Endothelial cell of umbilical vein (primary cell): Measurements from ENCODE around the gene UQCRC1. TPM values are rescaled to one million over a fixed set of nuclear protein-coding genes. Genes with fewer than 3 reads are reported as not detected.

Experiments
- BruUV-seq: library from RNA; stranded (reverse); fragments of 400-500 nt; replicated peaks from 2 replicates; lab custom pipeline; 2021; lab: Mats Ljungman, UMichigan
- CTCF ChIA-PET: fragments of 300-600, 350-600 bp; sonication (Branson Sonifier 250); formaldehyde crosslinking; loops from one replicate; lab custom pipeline; 2021; ENCODE audit warnings: antibody characterized with exemption, inconsistent platforms; lab: Charles Lee
- POLR2A ChIA-PET: fragments of 300-600, 350-600 bp; sonication (Branson Sonifier 250); formaldehyde crosslinking; loops from one replicate; lab custom pipeline; 2021; ENCODE audit warnings: antibody characterized with exemption, inconsistent platforms; lab: Charles Lee
- DNase-seq: peaks from one replicate; pipeline ENCODE4 v3.0.0-alpha.2; 2011; ENCODE audit warnings: low read depth, low spot score
- FAIRE-seq: peaks from 2 replicates; lab custom pipeline; 2011; peaks lifted over from hg19 to GRCh38; lab: Jason Lieb, UNC
- H2AFZ ChIP-seq: 2 replicates; pipeline ENCODE4 v1.6.0; 2012; ENCODE audit warnings: low read depth, low read length, control low read depth, inconsistent platforms
- H3K27ac ChIP-seq: 2 replicates; pipeline ENCODE4 v1.5.1; 2011; ENCODE audit warnings: low read depth, mild to moderate bottlenecking, control low read depth, low read length, moderate library complexity; ENCODE audit not compliant: insufficient read depth
- H3K27me3 ChIP-seq, 2 experiments: 2 replicates each; pipeline versions ENCODE4 v1.6.0 to v1.6.1; 2011; ENCODE audit warnings: low read length in 2 of 2, mixed read lengths in 1 of 2; ENCODE audit not compliant: control insufficient read depth in 2 of 2, insufficient read depth in 2 of 2
- H3K36me3 ChIP-seq, 2 experiments: 2 replicates in 1 of 2; 3 replicates in 1 of 2; pipeline ENCODE4 v1.5.1; 2011; ENCODE audit warnings: low read length in 2 of 2, mild to moderate bottlenecking in 1 of 2, moderate library complexity in 1 of 2; ENCODE audit not compliant: control insufficient read depth in 2 of 2, insufficient read depth in 2 of 2; ENCODE audit errors: extremely low read depth in 1 of 2
- H3K4me1 ChIP-seq: 3 replicates; pipeline ENCODE4 v1.5.1; 2011; ENCODE audit warnings: mild to moderate bottlenecking, low read length; ENCODE audit not compliant: control insufficient read depth, insufficient read depth; ENCODE audit errors: extremely low read depth
- H3K4me2 ChIP-seq: 2 replicates; pipeline ENCODE4 v1.6.1; 2011; ENCODE audit warnings: low read length, control low read depth, mixed read lengths; ENCODE audit not compliant: insufficient read depth
- H3K4me3 ChIP-seq, 3 experiments: fragments of 200-600 bp in 1 of 3; sonication (generic), shearing (Covaris generic) in 1 of 3; replicated peaks in 1 of 3; 2 replicates each; pipeline ENCODE4 v1.5.1; 2011 to 2016; ENCODE audit warnings: control low read depth in 3 of 3, low read length in 3 of 3, mild to moderate bottlenecking in 2 of 3, inconsistent platforms in 1 of 3, low read depth in 1 of 3, moderate library complexity in 1 of 3; ENCODE audit not compliant: insufficient read depth in 1 of 3
- H3K79me2 ChIP-seq: 2 replicates; pipeline ENCODE4 v1.6.0; 2012; ENCODE audit warnings: low read length, inconsistent platforms; ENCODE audit not compliant: control insufficient read depth, insufficient read depth
- H3K9ac ChIP-seq: replicated peaks from 2 replicates; pipeline ENCODE3; 2011; ENCODE audit warnings: low read length, control low read depth; ENCODE audit not compliant: insufficient read depth; ENCODE audit errors: extremely low read depth
- H3K9me1 ChIP-seq: replicated peaks from 3 replicates; pipeline ENCODE4 v1.6.0; 2011; ENCODE audit warnings: mild to moderate bottlenecking, low read length; ENCODE audit not compliant: control insufficient read depth, insufficient read depth; ENCODE audit errors: extremely low read depth
- H3K9me3 ChIP-seq: replicated peaks from 2 replicates; pipeline ENCODE4 v1.5.1; 2012; ENCODE audit warnings: low read length, inconsistent platforms; ENCODE audit not compliant: control insufficient read depth, insufficient read depth
- H4K20me1 ChIP-seq: replicated peaks from 2 replicates; pipeline ENCODE3; 2011; ENCODE audit warnings: mild to moderate bottlenecking, low read length; ENCODE audit not compliant: control insufficient read depth, insufficient read depth; ENCODE audit errors: extremely low read depth
- EZH2 ChIP-seq: IDR thresholded peaks from 2 replicates; pipeline ENCODE4 v1.6.1; 2012; ENCODE audit warnings: borderline replicate concordance, low read depth, mild to moderate bottlenecking, moderate library complexity, low read length, inconsistent platforms; ENCODE audit not compliant: severe bottlenecking
- FOS ChIP-seq: IDR thresholded peaks from 2 replicates; pipeline ENCODE4 v1.6.1; 2011; ENCODE audit warnings: mild to moderate bottlenecking, low read length, moderate library complexity, borderline replicate concordance; ENCODE audit not compliant: insufficient read depth
- GATA2 ChIP-seq: IDR thresholded peaks from 2 replicates; pipeline ENCODE4 v1.7.0; 2011; ENCODE audit warnings: low read depth, mild to moderate bottlenecking, moderate library complexity, mixed read lengths, low read length; ENCODE audit not compliant: insufficient read length, insufficient read depth
- JUN ChIP-seq: IDR thresholded peaks from 2 replicates; pipeline ENCODE4 v1.6.1; 2011; ENCODE audit warnings: borderline replicate concordance, low read depth; ENCODE audit not compliant: insufficient read length, insufficient read depth
- MYC ChIP-seq: IDR thresholded peaks from one replicate; pipeline ENCODE4 v1.6.1; 2011; ENCODE audit warnings: mild to moderate bottlenecking, low read depth, low read length
- POLR2A ChIP-seq: IDR thresholded peaks from 2 replicates; pipeline ENCODE4 v1.6.1; 2012; ENCODE audit warnings: low read depth, mild to moderate bottlenecking, control low read depth, low read length
- POLR2AphosphoS5 ChIP-seq: IDR thresholded peaks from 2 replicates; pipeline ENCODE4 v1.6.1; 2012; ENCODE audit warnings: low read depth, mild to moderate bottlenecking, control low read depth, low read length, moderate library complexity; ENCODE audit not compliant: insufficient read depth
- dilution Hi-C: fragments of 300-500 bp; cut with MboI; formaldehyde crosslinking; loops from one replicate; pipeline ENCODE4 v1.15.0; 2019; ENCODE audit warnings: low sequenced_read_pairs; ENCODE audit not compliant: extremely low pct_ligation_motif_present
- intact Hi-C: fragments of 100-400 bp; cut with micrococcal nuclease; formaldehyde crosslinking; loops from one replicate; pipeline ENCODE4 v1.10.0; 2022
- polyA plus RNA-seq, 4 experiments: library from polyadenylated mRNA; depleted of rRNA in 3 of 4; stranded (reverse) in 3 of 4; unstranded in 1 of 4; fragments of >200 nt; gene quantifications; 2 replicates each; pipeline versions ENCODE4 v1.2.1 to v1.2.3, GENCODE V29; 2011 to 2012; ENCODE audit warnings: missing spikeins in 1 of 4
- total RNA-seq: library from RNA; stranded (reverse); gene quantifications from 2 replicates; pipeline ENCODE4 v1.2.3, GENCODE V29; 2021
- TF ChIP-seq, protein P1 (sequence below): IDR thresholded peaks from 2 replicates; pipeline ENCODE4 v1.6.1; 2011; ENCODE audit not compliant: insufficient read depth, insufficient read length
- TF ChIP-seq, protein P2 (sequence below), 2 donors: IDR thresholded peaks; 1 replicate in 1 of 2; 2 replicates in 1 of 2; pipeline ENCODE4 v1.5.1; 2011; ENCODE audit warnings: low read length in 2 of 2, mild to moderate bottlenecking in 2 of 2, moderate library complexity in 2 of 2, control low read depth in 1 of 2, inconsistent platforms in 1 of 2, low read depth in 1 of 2; ENCODE audit not compliant: insufficient read depth in 1 of 2; ENCODE audit errors: extremely low read depth in 1 of 2

Gene UQCRC1
- total and polyA plus RNA-seq, 2 donors (not counting 3 experiments of a cell fraction or from before 2014, with no cell fraction given) = 184 to 427 TPM

DNA sequence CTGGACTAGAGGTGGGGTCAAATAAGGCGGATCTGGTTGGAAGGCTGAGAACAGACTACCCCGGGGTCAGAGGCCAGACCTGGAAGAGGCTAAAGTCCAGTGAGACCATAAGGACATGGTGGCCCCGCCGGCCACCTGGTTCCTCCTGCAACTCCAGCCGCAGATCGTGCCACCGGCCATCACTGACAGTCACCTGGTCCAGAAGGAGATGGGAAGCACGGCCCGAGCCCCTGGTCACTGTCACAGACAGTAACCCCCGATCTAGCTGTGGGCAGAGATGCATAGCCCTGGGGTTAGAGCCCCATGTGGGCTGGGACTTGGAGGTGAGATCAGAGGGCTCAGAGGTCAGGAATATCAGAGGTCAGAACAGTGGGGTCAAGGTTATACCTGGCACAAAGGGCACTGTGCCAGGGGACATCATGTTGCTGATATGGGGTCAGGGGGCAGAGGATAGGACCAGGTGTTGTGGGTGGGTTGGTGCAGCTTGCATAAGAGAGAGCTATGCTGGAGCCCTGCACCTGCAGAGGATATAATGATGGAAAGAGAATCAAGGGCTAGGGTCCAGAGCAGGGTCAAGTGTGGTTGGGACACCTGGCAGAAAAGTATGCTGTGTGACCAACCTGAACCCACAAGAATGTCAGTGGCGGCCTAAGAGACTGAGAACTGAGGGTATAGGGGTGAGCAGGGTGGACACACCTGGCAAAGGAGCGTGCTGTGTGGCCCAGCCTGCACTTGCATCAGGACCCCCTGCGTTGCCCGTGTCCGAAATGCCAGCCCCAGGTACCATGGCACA lies 43.7 kb upstream of the UQCRC1 start:
- H3K4me3 ChIP-seq = no peak overlapping the region
- no peak for FAIRE-seq
- H2AFZ ChIP-seq = no peak overlapping the region
- no peaks in the 10 kb centered on the region for H3K9me1 ChIP-seq
- no peaks in the 10 kb centered on the region for H3K79me2 ChIP-seq
- CTCF ChIA-PET = interaction anchor here (1.0 to 5.1 kb wide), 2 partner anchors 18 to 217 kb away, joined by 3 to 32 read pairs; partner anchors contain the start of gene SLC26A6
- no peak overlapping the region for H3K9ac ChIP-seq
- H3K4me1 ChIP-seq = peaks cover 7% of the 10 kb centered on the region
- no peak overlapping the region for H3K4me2 ChIP-seq
- intact Hi-C loops = no loop called here
- no peaks in the 10 kb centered on the region for H4K20me1 ChIP-seq
- H3K27ac ChIP-seq = no peak overlapping the region
- BruUV-seq = no TSS peak
- no peak for TF ChIP-seq FOS
- POLR2A ChIA-PET = no interaction called here
- DNase-seq = no peak
- no peaks in the 10 kb centered on the region for H3K27me3 ChIP-seq
- dilution Hi-C loops = no loop called here
- no peaks in the 10 kb centered on the region for H3K36me3 ChIP-seq
- no peaks in the 10 kb centered on the region for H3K9me3 ChIP-seq

DNA sequence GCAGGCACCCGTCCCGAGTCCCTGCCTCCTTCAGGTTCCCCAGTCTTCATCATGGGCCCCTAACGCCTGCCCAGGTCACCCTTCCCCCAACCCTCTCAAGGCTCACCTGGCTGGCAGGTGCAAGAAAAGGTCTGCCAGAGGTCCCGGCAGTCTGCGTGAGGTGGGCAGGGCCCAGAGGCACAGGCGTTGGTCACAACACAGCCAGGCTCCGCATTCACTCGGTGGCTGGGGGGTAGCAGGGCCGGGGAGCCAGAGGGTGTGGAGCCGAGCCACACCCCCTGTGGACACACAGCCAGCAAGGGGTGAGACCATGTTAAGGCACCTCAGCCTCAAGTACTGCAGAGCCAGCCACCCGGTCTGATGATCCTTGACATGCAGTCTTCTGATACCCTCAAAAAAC lies 42.3 kb upstream of the UQCRC1 start:
- dilution Hi-C loops = no loop called here
- no peaks in the 10 kb centered on the region for H3K36me3 ChIP-seq
- H3K9me1 ChIP-seq = no peaks in the 10 kb centered on the region
- CTCF ChIA-PET = no interaction called here
- TF ChIP-seq, protein P1, sequence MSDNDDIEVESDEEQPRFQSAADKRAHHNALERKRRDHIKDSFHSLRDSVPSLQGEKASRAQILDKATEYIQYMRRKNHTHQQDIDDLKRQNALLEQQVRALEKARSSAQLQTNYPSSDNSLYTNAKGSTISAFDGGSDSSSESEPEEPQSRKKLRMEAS = no peak
- TF ChIP-seq MYC = no peak
- no peak for TF ChIP-seq GATA2
- TF ChIP-seq POLR2AphosphoS5 = no peak
- no peak for TF ChIP-seq JUN
- TF ChIP-seq, protein P2, sequence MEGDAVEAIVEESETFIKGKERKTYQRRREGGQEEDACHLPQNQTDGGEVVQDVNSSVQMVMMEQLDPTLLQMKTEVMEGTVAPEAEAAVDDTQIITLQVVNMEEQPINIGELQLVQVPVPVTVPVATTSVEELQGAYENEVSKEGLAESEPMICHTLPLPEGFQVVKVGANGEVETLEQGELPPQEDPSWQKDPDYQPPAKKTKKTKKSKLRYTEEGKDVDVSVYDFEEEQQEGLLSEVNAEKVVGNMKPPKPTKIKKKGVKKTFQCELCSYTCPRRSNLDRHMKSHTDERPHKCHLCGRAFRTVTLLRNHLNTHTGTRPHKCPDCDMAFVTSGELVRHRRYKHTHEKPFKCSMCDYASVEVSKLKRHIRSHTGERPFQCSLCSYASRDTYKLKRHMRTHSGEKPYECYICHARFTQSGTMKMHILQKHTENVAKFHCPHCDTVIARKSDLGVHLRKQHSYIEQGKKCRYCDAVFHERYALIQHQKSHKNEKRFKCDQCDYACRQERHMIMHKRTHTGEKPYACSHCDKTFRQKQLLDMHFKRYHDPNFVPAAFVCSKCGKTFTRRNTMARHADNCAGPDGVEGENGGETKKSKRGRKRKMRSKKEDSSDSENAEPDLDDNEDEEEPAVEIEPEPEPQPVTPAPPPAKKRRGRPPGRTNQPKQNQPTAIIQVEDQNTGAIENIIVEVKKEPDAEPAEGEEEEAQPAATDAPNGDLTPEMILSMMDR (IDR thresholded peaks at IDR 0.05; ENCODE audit: extremely low read depth in 1 of 2, insufficient read depth in 1 of 2, low read depth in 1 of 2, low read length in 2 of 2) = no peak
- no peak for TF ChIP-seq POLR2A
- no peak for TF ChIP-seq FOS
- no peak for TF ChIP-seq EZH2
- H3K27me3 ChIP-seq = no peaks in the 10 kb centered on the region
- no peaks in the 10 kb centered on the region for H4K20me1 ChIP-seq
- intact Hi-C loops = no loop called here
- POLR2A ChIA-PET = no interaction called here
- no peak overlapping the region for H3K4me3 ChIP-seq
- no TSS peak for BruUV-seq
- H3K27ac ChIP-seq = no peak overlapping the region
- H3K4me2 ChIP-seq = no peak overlapping the region
- FAIRE-seq (no peak), DNase-seq (no peak)
- no peaks in the 10 kb centered on the region for H3K9me3 ChIP-seq
- H2AFZ ChIP-seq = no peak overlapping the region
- H3K4me1 ChIP-seq = peaks cover 6% of the 10 kb centered on the region
- H3K79me2 ChIP-seq = no peaks in the 10 kb centered on the region
- no peak overlapping the region for H3K9ac ChIP-seq
